ENCODE measurements around the gene ZNF692.

ZNF692 gene

DNA sequence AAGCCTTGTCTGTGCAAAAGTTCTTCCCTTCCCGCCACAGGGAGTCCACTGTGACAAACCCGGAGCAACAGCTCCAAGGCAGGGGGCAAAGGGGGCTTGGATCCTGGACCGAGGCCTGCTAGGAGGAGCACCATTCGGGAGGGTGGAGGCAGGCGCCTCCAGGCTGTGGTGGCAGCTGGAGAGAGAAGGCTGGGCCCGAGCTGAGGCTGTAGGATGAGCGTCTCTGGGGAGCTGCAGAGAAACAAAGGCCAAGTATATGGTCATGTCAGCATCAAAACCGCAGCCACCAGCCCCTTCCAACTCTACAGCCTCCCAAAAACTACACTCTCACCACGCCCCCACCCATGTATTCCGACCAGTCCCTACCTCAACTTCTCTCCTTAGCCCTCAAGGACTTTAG is 33.7 kb downstream of the ZNF692 start:
- Histone ChIP-seq H3K27me3 (ENCODE audit: control insufficient read depth, insufficient read depth, low read length) (no peaks in the 10 kb centered on the region), H3K4me3 (ENCODE audit: low read length) (peak overlapping the region; percentile 78; the same call in 1 of the 2 replicates), H3K27ac (ENCODE audit: low read length) (no peak overlapping the region), H3K36me3 (ENCODE audit: control insufficient read depth, insufficient read depth, low read length) (no peaks in the 10 kb centered on the region; the same call in 1 of the 2 replicates), H3K4me1 (ENCODE audit: control insufficient read depth, insufficient read depth, low read length) (no peaks in the 10 kb centered on the region), H3K9me3 (ENCODE audit: control insufficient read depth, insufficient read depth, low read length) (no peaks in the 10 kb centered on the region)
- no peak for DNase-seq (ENCODE audit: low read depth, low spot score)
- WGBS (ENCODE audit: insufficient coverage, insufficient read length), result no CpG with 5 or more reads among the region's 10 CpGs

DNA sequence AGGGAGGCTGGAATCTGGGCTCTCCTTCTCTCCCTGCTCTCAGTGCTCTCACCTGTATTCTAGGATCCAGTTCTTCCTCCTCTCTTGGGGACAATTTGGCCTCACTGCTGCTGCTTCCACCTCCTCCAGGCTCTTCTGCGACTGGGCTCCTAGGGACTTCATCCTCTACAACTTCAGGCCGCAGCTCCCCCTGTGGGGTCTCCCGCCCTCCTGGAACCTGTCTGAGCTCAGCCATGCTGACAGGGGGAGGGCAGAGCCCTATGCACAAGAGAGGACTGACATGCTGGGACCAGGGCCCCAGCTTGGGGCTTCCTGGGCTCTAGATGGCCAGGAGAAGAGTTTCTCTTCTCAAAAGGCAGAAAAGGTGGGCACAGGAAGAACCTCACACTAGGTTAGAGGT is 34.2 kb downstream of the ZNF692 start:
- H3K4me3 ChIP-seq (ENCODE audit: low read length), result no peak overlapping the region

DNA sequence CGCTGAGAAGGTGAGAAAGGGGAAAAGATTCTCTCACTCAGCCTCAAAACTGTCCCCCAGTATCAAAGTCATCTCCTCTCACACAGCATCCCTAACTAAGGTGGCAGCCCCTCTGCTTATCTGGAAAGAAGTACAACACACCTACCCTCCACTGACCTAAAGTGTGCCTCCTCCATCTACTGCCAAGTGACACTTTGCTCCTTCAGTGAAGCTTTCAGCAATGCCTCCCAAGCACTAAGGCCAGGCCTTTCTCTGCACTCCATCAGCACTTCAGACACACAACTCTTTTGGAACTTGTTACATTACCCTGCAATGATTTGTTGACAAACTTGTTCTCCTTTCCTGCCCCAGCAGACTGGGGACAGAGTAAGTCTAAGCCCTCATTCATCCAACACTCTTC is 34.6 kb downstream of the ZNF692 start:
- no peaks in the 10 kb centered on the region; the same call in 1 of the 2 replicates for H3K4me1 ChIP-seq (ENCODE audit: control insufficient read depth, insufficient read depth, low read length)
- H3K9me3 ChIP-seq (ENCODE audit: control insufficient read depth, insufficient read depth, low read length), result no peaks in the 10 kb centered on the region
- no peak overlapping the region for H3K4me3 ChIP-seq (ENCODE audit: low read length)
- DNase-seq (ENCODE audit: low read depth, low spot score), result no peak
- H3K27ac ChIP-seq (ENCODE audit: low read length), result no peak overlapping the region
- no peaks in the 10 kb centered on the region; the same call in 1 of the 2 replicates for H3K36me3 ChIP-seq (ENCODE audit: control insufficient read depth, insufficient read depth, low read length)
- H3K27me3 ChIP-seq (ENCODE audit: control insufficient read depth, insufficient read depth, low read length), result no peaks in the 10 kb centered on the region
- WGBS (ENCODE audit: insufficient coverage, insufficient read length), result no CpG with 5 or more reads among the region's 1 CpG

More for the DNA sequence above, 34.2 kb downstream of the ZNF692 start:
- DNase-seq (ENCODE audit: low read depth, low spot score), result no peak
- Histone ChIP-seq H3K9me3 (ENCODE audit: control insufficient read depth, insufficient read depth, low read length) (no peaks in the 10 kb centered on the region), H3K4me1 (ENCODE audit: control insufficient read depth, insufficient read depth, low read length) (no peaks in the 10 kb centered on the region), H3K27me3 (ENCODE audit: control insufficient read depth, insufficient read depth, low read length) (no peaks in the 10 kb centered on the region), H3K36me3 (ENCODE audit: control insufficient read depth, insufficient read depth, low read length) (no peaks in the 10 kb centered on the region; the same call in 1 of the 2 replicates), H3K27ac (ENCODE audit: low read length) (no peak overlapping the region)
- WGBS (ENCODE audit: insufficient coverage, insufficient read length), result no CpG with 5 or more reads among the region's 3 CpGs

DNA sequence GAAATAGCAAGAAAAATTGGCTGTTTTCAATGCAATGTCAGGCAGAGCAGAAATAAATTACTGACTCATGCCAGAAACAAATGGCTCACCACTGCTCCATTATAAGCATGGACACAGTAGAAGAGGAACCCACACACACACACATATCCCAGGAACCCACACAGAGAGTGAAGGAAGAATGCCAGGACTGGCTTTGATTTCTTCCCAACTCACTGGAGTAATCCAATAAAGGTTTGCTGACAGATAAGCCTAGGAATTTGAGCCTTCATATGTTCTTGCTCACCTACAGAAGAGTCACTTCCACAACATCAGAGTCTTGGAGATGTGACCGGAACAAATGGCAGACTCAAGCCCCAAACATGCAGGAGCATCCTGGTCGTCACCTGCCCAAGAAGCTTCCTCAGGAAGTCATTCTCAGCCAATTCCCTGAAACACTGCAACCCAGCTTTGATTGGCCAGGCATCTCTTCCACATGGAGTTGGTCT is 35.3 kb downstream of the ZNF692 start:
- no peak for DNase-seq (ENCODE audit: low read depth, low spot score)
- Histone ChIP-seq H3K27me3 (ENCODE audit: control insufficient read depth, insufficient read depth, low read length) (no peaks in the 10 kb centered on the region), H3K27ac (ENCODE audit: low read length) (no peak overlapping the region), H3K4me1 (ENCODE audit: control insufficient read depth, insufficient read depth, low read length) (peaks cover 2% of the 10 kb centered on the region; the same call in 1 of the 2 replicates), H3K36me3 (ENCODE audit: control insufficient read depth, insufficient read depth, low read length) (peaks cover 3% of the 10 kb centered on the region; the same call in 1 of the 2 replicates), H3K9me3 (ENCODE audit: control insufficient read depth, insufficient read depth, low read length) (no peaks in the 10 kb centered on the region), H3K4me3 (ENCODE audit: low read length) (no peak overlapping the region)
- WGBS (ENCODE audit: insufficient coverage, insufficient read length), result no CpG with 5 or more reads among the region's 2 CpGs

- no peaks in the 10 kb centered on the region for H3K27me3 ChIP-seq (ENCODE audit: control insufficient read depth, insufficient read depth, low read length)
- no peaks in the 10 kb centered on the region for H3K9me3 ChIP-seq (ENCODE audit: control insufficient read depth, insufficient read depth, low read length)
- WGBS (ENCODE audit: insufficient coverage, insufficient read length), result no CpG with 5 or more reads among the region's 15 CpGs
- H3K4me3 ChIP-seq (ENCODE audit: low read length), result no peak overlapping the region
- peaks cover 2% of the 10 kb centered on the region; the same call in 1 of the 2 replicates for H3K4me1 ChIP-seq (ENCODE audit: control insufficient read depth, insufficient read depth, low read length)
- peaks cover 3% of the 10 kb centered on the region; the same call in 1 of the 2 replicates for H3K36me3 ChIP-seq (ENCODE audit: control insufficient read depth, insufficient read depth, low read length)
- DNase-seq (ENCODE audit: low read depth, low spot score), result no peak
- no peak overlapping the region for H3K27ac ChIP-seq (ENCODE audit: low read length)
Observed at GRCh38 chr1:248822148-248823032, 36.5 kb downstream of the ZNF692 start.

GRCh38 chr1:248821641-248822040 is 37.2 kb downstream of the ZNF692 start:
- Histone ChIP-seq H3K9me3 (ENCODE audit: control insufficient read depth, insufficient read depth, low read length) (no peaks in the 10 kb centered on the region), H3K4me3 (ENCODE audit: low read length) (no peak overlapping the region), H3K4me1 (ENCODE audit: control insufficient read depth, insufficient read depth, low read length) (peaks cover 2% of the 10 kb centered on the region; the same call in 1 of the 2 replicates), H3K27ac (ENCODE audit: low read length) (no peak overlapping the region), H3K27me3 (ENCODE audit: control insufficient read depth, insufficient read depth, low read length) (no peaks in the 10 kb centered on the region), H3K36me3 (ENCODE audit: control insufficient read depth, insufficient read depth, low read length) (peaks cover 3% of the 10 kb centered on the region; the same call in 1 of the 2 replicates)
- no peak for DNase-seq (ENCODE audit: low read depth, low spot score)
- no CpG with 5 or more reads among the region's 7 CpGs for WGBS (ENCODE audit: insufficient coverage, insufficient read length)

DNA sequence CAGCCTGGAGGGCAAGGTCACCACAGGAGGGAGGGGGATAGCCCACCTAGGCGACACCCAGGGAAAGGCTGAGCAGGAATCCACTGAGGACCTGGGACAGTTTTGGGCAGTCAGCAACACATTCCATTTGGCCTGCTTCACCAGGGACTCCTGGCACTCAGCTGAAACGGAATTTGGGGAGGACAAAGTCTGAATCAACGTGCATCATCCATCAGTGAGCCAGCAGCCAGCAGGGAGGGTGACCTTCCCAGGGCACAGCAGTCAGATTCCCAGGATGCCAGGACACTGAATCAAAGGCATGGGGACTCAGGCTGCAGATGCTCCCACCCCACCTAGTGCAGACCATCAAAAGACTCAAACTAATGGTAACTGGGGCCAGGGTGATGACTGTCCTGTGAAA is 37.8 kb downstream of the ZNF692 start:
- Histone ChIP-seq H3K27ac (ENCODE audit: low read length) (no peak overlapping the region), H3K4me1 (ENCODE audit: control insufficient read depth, insufficient read depth, low read length) (peaks cover 2% of the 10 kb centered on the region; the same call in 1 of the 2 replicates), H3K9me3 (ENCODE audit: control insufficient read depth, insufficient read depth, low read length) (no peaks in the 10 kb centered on the region), H3K36me3 (ENCODE audit: control insufficient read depth, insufficient read depth, low read length) (peaks cover 5% of the 10 kb centered on the region; the same call in 1 of the 2 replicates), H3K4me3 (ENCODE audit: low read length) (no peak overlapping the region), H3K27me3 (ENCODE audit: control insufficient read depth, insufficient read depth, low read length) (no peaks in the 10 kb centered on the region)
- WGBS (ENCODE audit: insufficient coverage, insufficient read length), result no CpG with 5 or more reads among the region's 3 CpGs
- no peak for DNase-seq (ENCODE audit: low read depth, low spot score)

DNA sequence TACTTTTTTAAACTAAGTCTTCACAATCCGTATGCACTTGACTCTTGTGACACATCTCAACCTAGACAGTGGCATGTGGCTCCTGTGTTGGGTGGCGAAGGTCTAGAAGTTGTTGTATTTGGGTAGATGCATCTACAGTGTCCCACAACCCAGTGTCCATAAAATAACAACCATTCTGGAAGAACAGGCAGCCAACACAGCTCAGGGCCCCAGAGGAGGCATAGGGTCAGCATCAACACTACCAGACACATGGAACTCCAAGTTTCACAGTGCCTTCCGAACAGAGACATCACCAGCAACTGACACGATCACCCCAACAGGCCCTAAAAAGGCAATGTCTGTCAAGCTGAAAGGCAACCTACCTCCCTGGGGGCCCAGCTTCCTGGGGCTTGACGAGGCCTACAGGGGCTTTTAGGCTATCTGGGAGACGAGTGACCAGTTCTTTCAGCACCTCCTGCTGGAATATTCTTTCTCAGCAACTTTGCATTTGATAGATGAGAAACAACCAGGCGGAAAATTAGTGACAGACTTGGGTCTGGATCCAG is 38.8 kb downstream of the ZNF692 start:
- H3K36me3 ChIP-seq (ENCODE audit: control insufficient read depth, insufficient read depth, low read length), result peaks cover 5% of the 10 kb centered on the region; the same call in 1 of the 2 replicates
- no CpG with 5 or more reads among the region's 7 CpGs for WGBS (ENCODE audit: insufficient coverage, insufficient read length)

GRCh38 chr1:248818505-248819374 is 40.1 kb downstream of the ZNF692 start:
- Histone ChIP-seq H3K9me3 (ENCODE audit: control insufficient read depth, insufficient read depth, low read length) (no peaks in the 10 kb centered on the region), H3K27ac (ENCODE audit: low read length) (no peak overlapping the region), H3K4me1 (ENCODE audit: control insufficient read depth, insufficient read depth, low read length) (peaks cover 2% of the 10 kb centered on the region; the same call in 1 of the 2 replicates), H3K36me3 (ENCODE audit: control insufficient read depth, insufficient read depth, low read length) (peaks cover 13% of the 10 kb centered on the region), H3K27me3 (ENCODE audit: control insufficient read depth, insufficient read depth, low read length) (no peaks in the 10 kb centered on the region), H3K4me3 (ENCODE audit: low read length) (no peak overlapping the region)
- DNase-seq (ENCODE audit: low read depth, low spot score), result no peak
- no CpG with 5 or more reads among the region's 5 CpGs for WGBS (ENCODE audit: insufficient coverage, insufficient read length)

More for the DNA sequence above, 38.8 kb downstream of the ZNF692 start:
- Histone ChIP-seq H3K4me3 (ENCODE audit: low read length) (no peak overlapping the region), H3K4me1 (ENCODE audit: control insufficient read depth, insufficient read depth, low read length) (peaks cover 2% of the 10 kb centered on the region; the same call in 1 of the 2 replicates), H3K27me3 (ENCODE audit: control insufficient read depth, insufficient read depth, low read length) (no peaks in the 10 kb centered on the region), H3K9me3 (ENCODE audit: control insufficient read depth, insufficient read depth, low read length) (no peaks in the 10 kb centered on the region), H3K27ac (ENCODE audit: low read length) (no peak overlapping the region)
- no peak for DNase-seq (ENCODE audit: low read depth, low spot score)

DNA sequence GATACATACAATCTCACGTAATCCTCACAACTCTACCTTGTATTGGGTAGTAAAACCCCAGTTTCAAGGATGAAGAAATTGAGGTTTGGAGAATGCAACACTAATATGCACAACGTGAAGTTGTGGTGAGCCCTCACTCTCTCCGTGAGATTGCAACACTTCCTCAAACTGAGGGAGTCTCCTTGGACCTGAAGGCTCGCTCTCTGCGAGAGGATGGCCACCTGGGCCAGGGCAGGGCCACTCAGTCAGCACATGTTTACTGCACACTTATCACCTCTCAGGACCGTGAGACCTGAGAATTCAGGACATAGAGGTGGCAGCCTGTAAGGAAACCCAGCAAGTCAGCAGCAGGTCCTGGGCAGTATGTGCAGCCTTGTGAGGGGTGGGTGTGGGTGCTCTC is 41.8 kb downstream of the ZNF692 start:
- WGBS (ENCODE audit: insufficient coverage, insufficient read length), result no CpG with 5 or more reads among the region's 6 CpGs
- peaks cover 2% of the 10 kb centered on the region; the same call in 1 of the 2 replicates for H3K4me1 ChIP-seq (ENCODE audit: control insufficient read depth, insufficient read depth, low read length)
- H3K27me3 ChIP-seq (ENCODE audit: control insufficient read depth, insufficient read depth, low read length), result no peaks in the 10 kb centered on the region
- DNase-seq (ENCODE audit: low read depth, low spot score), result no peak
- H3K4me3 ChIP-seq (ENCODE audit: low read length), result no peak overlapping the region
- peaks cover 22% of the 10 kb centered on the region for H3K36me3 ChIP-seq (ENCODE audit: control insufficient read depth, insufficient read depth, low read length)
- H3K9me3 ChIP-seq (ENCODE audit: control insufficient read depth, insufficient read depth, low read length), result no peaks in the 10 kb centered on the region
- H3K27ac ChIP-seq (ENCODE audit: low read length), result no peak overlapping the region

Measured in iPS DF 6.9 (cell line).